SH-SY5Y (cell line): ENCODE results near the gene CYP4F2.

Experiments used
- GATA2 ChIP-seq: IDR thresholded peaks from 2 replicates; pipeline ENCODE4 v1.6.1; 2011; ENCODE audit warnings: mild to moderate bottlenecking, low read depth, low read length
- GATA3 ChIP-seq: IDR thresholded peaks from 2 replicates; pipeline ENCODE4 v1.6.1; 2011; ENCODE audit warnings: low read depth, mild to moderate bottlenecking, low read length, moderate library complexity

CYP4F2 gene

DNA sequence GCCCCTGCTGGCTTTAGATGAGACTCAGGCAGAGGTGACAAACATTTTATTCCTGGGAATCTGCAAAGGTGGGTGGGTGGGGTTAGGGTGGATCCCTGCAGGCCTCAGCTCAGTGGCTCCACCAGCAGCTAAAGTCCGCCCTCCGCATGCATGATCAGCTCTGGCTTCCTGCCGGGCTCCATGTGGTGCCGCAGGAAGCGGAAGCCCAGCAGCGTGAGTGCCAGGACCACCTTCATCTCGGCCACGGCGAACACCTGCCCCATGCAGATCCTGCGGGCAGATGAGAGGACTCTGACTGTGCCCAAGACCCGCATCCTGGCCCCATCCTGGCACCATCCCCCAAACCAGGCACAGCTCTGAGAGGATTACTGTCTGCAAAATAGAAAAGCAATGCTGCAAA, 26.3 kb downstream of the CYP4F2 start:
- TF ChIP-seq GATA3 = no peak
- TF ChIP-seq GATA2 = no peak

- TF ChIP-seq GATA2 = no peak
- no peak for TF ChIP-seq GATA3
Observed at GRCh38 chr19:15869873-15870272, 28.0 kb downstream of the CYP4F2 start.

DNA sequence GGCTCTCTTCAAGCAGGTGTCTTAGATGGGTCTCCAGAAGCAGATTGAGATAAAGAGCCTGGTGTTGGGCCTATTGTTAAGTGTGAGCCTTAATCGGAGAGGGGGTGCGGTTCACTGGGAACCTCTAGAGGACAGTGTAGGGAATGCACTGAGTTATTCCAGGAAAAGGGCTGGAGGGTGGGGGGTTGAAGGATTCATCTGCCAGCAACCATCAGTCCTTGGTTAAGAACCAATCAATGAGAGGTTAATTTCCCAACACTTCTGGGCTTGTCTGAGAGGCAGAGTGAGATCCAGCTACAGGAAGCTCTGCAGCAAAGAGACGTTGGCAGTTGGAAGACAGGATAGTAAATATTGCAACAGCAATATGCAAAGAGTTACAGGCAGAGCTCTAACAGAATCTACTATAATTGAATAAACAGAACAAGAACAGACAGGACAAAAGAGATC, 28.7 kb downstream of the CYP4F2 start:
- TF ChIP-seq GATA2 (no peak), GATA3 (no peak)

- TF ChIP-seq GATA3 = no peak
- no peak for TF ChIP-seq GATA2
Observed at GRCh38 chr19:15866636-15867035, 31.2 kb downstream of the CYP4F2 start.

GRCh38 chr19:15864824-15865223, 33.0 kb downstream of the CYP4F2 start:
- TF ChIP-seq GATA2 (no peak), GATA3 (no peak)

DNA sequence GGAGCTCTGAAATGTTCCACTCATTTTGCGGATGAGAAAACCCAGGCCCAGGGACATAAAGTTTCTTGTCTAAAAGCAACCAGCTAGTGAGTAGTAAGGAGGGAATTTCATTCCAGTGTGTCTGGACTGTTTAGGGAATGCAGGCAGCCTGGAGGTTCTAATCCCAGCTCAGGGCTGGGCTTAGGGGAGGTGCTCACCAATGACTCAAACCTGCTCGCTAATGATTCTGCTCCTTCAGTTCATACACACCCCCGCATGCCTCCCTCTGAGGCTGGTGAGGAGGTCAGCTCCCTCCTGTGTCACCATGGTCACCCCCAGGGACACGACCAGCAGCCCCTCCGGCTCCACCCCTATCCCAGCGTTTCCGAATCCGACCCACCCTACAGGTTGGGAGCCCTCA, 34.6 kb downstream of the CYP4F2 start:
- no peak for TF ChIP-seq GATA2
- no peak for TF ChIP-seq GATA3

DNA sequence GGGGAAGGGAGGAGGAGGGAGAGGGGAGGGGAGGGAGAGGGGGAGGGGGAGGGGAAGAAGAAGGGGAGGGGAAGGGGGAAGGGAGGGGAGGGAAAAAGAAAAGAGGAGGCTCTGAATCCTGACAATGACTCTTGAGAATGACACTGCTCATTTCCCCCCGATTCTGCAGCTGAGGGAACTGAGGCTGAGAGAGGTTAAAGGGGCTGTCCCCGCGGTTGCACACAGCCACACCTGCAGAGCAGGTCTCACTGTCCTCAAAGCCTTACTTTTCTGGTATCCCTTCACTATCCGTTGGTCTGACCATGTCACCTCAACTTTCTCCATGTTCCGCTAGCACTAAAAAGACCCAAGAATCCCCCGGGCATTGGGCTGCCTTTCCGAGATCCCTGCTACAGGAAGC, 35.4 kb downstream of the CYP4F2 start:
- TF ChIP-seq GATA3 = no peak
- no peak for TF ChIP-seq GATA2

DNA sequence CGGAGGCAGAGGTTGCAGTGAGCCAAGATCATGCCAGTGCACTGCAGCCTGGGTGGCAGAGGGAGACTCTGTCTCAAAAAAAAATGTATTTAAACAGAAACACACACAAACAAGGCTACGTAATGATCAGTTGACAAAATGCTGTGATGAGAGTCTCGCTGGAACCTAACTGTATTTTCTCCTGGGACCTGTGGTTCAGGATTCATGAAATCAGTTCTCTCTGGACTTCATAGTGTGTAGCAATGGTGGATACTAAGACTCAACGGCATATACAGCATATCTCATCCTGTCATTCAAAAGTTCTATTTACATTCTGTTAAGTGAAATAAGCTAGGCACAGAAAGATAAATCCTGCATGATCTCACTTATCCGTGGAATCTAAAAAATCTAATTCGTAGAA, 37.4 kb downstream of the CYP4F2 start:
- TF ChIP-seq GATA3 (no peak), GATA2 (no peak)

DNA sequence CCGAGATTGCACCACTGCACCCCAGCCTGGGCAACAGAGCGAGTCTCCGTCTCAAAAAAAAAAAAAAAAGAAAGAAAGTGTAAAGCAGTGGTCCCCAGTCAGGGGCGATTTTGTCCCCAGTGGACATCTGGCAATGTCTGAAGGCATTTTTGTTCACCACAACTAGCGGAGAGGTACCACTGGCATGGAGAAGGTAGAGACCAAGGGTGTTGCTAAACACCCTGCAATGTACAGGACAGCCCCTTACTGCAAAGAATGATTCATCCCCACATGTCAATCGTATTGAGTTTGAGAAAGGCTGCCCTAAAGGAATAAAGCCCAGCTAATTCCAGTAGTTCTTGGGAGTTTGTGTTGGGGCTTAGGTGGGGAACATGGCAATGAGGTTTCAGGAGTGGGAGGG, 38.7 kb downstream of the CYP4F2 start:
- TF ChIP-seq GATA3 (no peak), GATA2 (no peak)

GRCh38 chr19:15850385-15850784, 47.5 kb downstream of the CYP4F2 start:
- no peak for TF ChIP-seq GATA2
- TF ChIP-seq GATA3 = no peak

GRCh38 chr19:15846923-15847322, 51.0 kb downstream of the CYP4F2 start:
- TF ChIP-seq GATA2 = no peak
- TF ChIP-seq GATA3 = no peak

- TF ChIP-seq GATA3 (no peak), GATA2 (no peak)
Observed at GRCh38 chr19:15843203-15843893, 54.5 kb downstream of the CYP4F2 start.

DNA sequence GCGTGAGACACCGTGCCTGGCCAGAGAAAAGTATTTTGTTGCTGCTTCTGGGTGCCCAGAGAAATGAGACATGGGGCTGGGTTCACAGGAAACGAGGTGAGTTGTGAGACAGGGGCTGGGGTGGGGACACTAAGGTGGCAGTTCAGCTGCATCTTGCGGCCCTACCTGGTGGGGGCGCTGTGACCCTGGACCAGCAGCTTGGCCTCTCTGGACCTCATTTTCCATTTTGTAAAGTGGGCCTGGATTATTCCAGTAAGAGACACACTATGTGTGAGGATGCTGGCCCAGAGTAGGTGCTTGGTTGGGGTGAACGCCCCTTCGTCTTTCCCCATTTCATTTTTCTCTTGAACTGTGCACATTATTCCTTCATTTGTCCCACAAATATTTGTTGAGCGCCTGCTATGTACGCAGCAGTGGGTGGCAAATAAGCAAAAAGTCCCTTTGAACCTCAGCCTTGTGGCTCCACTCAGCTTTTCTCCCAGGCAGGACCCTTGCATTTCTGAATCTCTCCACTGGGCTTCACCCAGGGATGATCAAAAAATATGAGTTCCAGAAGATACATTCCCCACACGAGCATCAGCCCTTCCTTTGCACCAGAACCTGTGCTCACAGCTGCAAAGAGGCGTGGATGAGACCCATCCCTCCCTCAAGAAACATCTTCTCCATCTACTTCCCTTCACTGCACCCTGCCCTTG, 55.9 kb downstream of the CYP4F2 start:
- no peak for TF ChIP-seq GATA3
- TF ChIP-seq GATA2 = no peak

DNA sequence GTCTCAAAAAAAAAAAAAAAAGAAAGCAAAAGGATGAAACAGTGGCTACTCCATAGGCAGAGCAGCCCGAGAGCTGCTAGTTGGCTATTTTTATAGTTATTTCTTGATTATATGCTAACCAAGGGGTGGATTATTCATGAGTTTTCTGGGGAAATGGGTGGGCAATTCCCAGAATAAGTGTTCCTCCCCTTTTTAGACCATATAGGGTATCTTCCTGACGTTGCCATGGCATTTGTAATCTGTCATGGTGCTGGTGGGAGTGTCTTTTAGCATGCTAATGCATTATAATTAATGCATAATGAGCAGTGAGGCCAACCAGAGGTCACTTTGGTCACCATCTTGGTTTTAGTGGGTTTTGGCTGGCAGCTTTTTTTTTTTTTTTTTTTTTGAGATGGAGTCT, 57.0 kb downstream of the CYP4F2 start:
- TF ChIP-seq GATA2 = no peak
- no peak for TF ChIP-seq GATA3

DNA sequence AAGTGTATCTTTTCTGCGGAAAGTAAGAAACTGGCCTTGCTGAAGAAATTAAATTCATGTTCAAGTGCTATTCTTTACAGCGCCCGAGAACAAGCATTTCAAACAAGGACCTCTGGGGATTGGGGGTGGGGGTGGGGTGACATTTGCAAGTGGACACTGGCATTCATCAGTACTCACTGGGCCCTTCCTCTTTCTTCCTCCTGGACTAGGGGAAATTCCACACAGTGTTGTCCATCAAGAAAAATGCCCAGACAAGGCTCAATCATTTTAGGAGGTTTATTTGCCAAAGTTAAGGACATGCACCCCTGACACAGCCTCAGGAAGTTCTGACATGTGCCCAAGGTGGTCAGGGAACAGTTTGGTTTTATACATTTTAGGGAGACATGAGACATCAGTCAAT, 59.5 kb downstream of the CYP4F2 start:
- TF ChIP-seq GATA2 (no peak), GATA3 (no peak)
